GM12864 (cell line): ENCODE results near the gene TMEM116.
A peak's percentile ranks its signal among the peaks of the same experiment; 100 is the strongest.
"Not testable (repeated sequence)": the region's sequence is repeated elsewhere in the genome, so short reads cannot be mapped to it uniquely, and the experiment has no call there.

ENCODE experiments used
- DNase-seq: peaks from one replicate; pipeline ENCODE4 v3.0.0-alpha.2; 2011; ENCODE audit warnings: low read depth
- H3K4me3 ChIP-seq: 2 replicates; pipeline ENCODE4 v1.5.1; 2011; ENCODE audit warnings: mild to moderate bottlenecking, low read depth, low read length, control low read depth
- CTCF ChIP-seq: IDR thresholded peaks from 2 replicates; pipeline ENCODE4 v1.5.1; 2011; ENCODE audit warnings: low read depth, mild to moderate bottlenecking, moderate library complexity, low read length, control low read depth, inconsistent platforms; ENCODE audit errors: missing control alignments

The TMEM116 gene

GRCh38 chr12:112012775-112013600 is at the start of gene TMEM116, which contains the start of gene ERP29:
Gene TMEM116 (minus strand): TSS chr12:112013165. CDS start chr12:112005270, 7,895 bp downstream.
Gene ERP29 (plus strand): TSS chr12:112013426. CDS start chr12:112013466, 40 bp downstream.
- DNase-seq, result peak; percentile 92
- peak; percentile 53 for TF ChIP-seq CTCF

GRCh38 chr12:112061137-112061536 is 48.2 kb upstream of the TMEM116 start:
- no peak for DNase-seq
- no peak overlapping the region for H3K4me3 ChIP-seq
- TF ChIP-seq CTCF, result no peak

More at GRCh38 chr12:112012775-112013600, at the start of gene TMEM116, which contains the start of gene ERP29:
- H3K4me3 ChIP-seq, result peak within 1 kb of the TSS; percentile 94

- DNase-seq, result no peak
- no peak overlapping the region for H3K4me3 ChIP-seq
- TF ChIP-seq CTCF, result no peak
Observed at GRCh38 chr12:112049351-112049750, 36.4 kb upstream of the TMEM116 start.

GRCh38 chr12:112046003-112046402 is 33.0 kb upstream of the TMEM116 start:
- no peak for TF ChIP-seq CTCF
- no peak overlapping the region for H3K4me3 ChIP-seq
- DNase-seq, result no peak

- H3K4me3 ChIP-seq, DNase-seq: not testable (repeated sequence)
Observed at GRCh38 chr12:112036614-112037013, 23.6 kb upstream of the TMEM116 start.

GRCh38 chr12:112035219-112035785 is 22.3 kb upstream of the TMEM116 start:
- H3K4me3 ChIP-seq, result no peak overlapping the region
- TF ChIP-seq CTCF, result no peak
- DNase-seq, result no peak

- no peak for TF ChIP-seq CTCF
- no peak for DNase-seq
- no peak overlapping the region for H3K4me3 ChIP-seq
Observed at GRCh38 chr12:112032292-112032691, 19.3 kb upstream of the TMEM116 start.
